ENCODE measurements around the gene RASSF3. TPM values are rescaled to one million over a fixed set of nuclear protein-coding genes. Genes with fewer than 3 reads are reported as not detected.

RASSF3 gene, protein sequence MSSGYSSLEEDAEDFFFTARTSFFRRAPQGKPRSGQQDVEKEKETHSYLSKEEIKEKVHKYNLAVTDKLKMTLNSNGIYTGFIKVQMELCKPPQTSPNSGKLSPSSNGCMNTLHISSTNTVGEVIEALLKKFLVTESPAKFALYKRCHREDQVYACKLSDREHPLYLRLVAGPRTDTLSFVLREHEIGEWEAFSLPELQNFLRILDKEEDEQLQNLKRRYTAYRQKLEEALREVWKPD
- total RNA-seq: 10 to 100 TPM; 81.3 to 83.7 TPM

DNA sequence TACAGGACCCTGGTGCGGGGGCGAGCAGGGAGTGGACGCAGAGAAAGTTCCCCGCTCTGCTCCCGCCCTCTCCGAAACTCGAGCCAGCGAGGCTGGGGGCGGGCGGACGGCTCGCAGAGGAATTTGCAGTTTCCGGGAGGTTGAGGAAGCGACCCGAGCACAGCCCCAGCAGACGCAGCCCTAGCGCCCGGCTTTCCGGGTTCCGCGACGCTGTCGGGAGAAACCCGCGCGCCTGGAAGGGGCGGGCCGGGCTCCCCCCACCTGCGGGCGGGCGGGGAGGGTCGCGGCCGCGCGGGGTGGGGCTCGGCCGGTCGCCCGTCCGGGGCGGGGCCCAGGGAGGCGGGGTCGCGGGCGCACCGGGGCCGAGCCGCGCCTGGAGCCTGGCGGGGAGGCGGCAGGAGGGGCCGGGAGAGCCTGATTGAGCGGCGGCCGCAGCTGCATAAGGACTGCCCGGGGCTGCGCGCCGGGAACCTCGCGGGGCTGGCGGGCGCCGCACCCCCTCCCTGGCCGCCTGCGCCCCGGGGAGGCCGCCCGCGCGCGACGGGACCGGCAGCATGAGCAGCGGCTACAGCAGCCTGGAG lies at the start of gene RASSF3:
Gene RASSF3, plus strand, starts transcription at position 417 of the 581 bp plus-strand sequence. Its CDS starts 138 bp downstream, at position 555.
- Mint-ChIP-seq H3K27me3 (no peaks in the 10 kb centered on the region), H3K36me3 (ENCODE audit: low read depth) (peaks cover 34% of the 10 kb centered on the region), H3K9me3 (no peaks in the 10 kb centered on the region), H3K27ac (peak within 1 kb of the TSS; percentile 99), H3K4me1 (peaks cover 40% of the 10 kb centered on the region), H3K4me3 (peak within 1 kb of the TSS; percentile 95)
- DNase-seq: peak; percentile 84
- POLR2A ChIA-PET: interaction anchor here (1.1 to 8.2 kb wide), 23 partner anchors 10 to 156 kb away, joined by 3 to 136 read pairs (median 7); no protein-coding TSS in a partner anchor
- CTCF ChIA-PET: interaction anchor here (0.6 to 5.1 kb wide), 13 partner anchors 51 to 88 kb away, joined by 3 to 39 read pairs (median 9); no protein-coding TSS in a partner anchor

DNA sequence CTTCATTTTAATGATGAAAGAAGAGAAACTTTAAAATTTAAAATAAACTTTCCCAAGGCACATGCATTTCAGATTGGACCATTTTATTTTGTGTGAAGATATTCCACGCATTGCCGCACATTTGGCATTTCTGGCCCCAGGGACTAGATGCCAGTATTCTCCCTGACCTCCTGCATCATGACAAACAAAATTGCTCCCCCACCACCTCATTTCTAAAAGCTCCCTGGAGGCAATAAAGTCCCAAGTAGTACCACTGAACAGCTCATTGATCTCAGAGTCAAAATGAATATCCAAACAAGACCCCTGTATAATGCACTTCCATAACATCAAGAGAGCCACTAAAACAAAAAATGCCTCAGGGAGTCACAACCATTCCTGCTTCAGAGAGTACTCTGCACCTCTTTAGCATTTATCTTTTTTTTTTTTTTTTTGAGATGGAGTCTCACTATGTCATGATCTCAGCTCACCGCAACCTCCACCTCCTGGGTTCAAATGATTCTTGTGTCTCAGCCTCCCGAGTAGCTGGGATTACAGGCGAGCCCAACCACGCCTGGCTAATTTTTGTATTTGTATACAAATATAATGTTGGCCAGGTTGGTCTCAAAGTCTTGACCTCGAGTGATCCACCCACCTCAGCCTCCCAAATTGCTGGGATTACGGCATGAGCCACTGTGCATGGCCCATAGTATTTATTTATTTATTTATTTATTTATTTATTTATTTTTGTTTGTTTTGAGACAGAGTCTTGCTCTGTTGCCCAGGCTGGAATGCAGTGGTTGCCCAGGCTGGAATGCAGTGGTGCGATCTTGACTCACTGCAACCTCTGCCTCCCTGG lies 48.8 kb upstream of the RASSF3 start:
- H3K27ac Mint-ChIP-seq: no peak overlapping the region
- no peaks in the 10 kb centered on the region for H3K27me3 Mint-ChIP-seq
- no peak overlapping the region for H3K4me3 Mint-ChIP-seq
- no peak for DNase-seq
- peaks cover 1% of the 10 kb centered on the region for H3K4me1 Mint-ChIP-seq
- H3K9me3 Mint-ChIP-seq: no peaks in the 10 kb centered on the region
- ChIA-PET CTCF (interaction anchor here (1.8 to 1.9 kb wide), 2 partner anchors 12 to 137 kb away, joined by 6 to 8 read pairs; no protein-coding TSS in a partner anchor), POLR2A (no interaction called here)
- no peaks in the 10 kb centered on the region for H3K36me3 Mint-ChIP-seq (ENCODE audit: low read depth)

DNA sequence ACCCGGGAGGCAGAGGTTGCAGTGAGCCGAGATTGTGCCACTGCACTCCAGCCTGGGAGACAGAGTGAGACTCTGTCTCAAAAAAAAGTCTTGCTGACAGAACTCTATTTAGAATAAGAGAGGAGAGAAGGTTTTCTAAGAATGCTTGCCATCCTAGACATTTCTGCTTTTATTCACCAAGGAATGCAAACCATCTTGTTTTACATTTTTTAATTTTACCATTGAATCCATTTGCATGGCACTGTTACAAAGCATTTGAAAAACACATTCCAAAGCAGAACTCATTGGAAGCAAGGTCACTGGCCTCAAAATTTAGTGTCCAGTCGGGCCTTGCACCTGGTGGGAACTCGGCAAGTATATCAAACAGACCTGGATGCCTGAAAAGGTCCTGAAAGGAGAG lies 44.2 kb upstream of the RASSF3 start:
- POLR2A ChIA-PET: no interaction called here
- no peak overlapping the region for H3K27ac Mint-ChIP-seq
- H3K4me3 Mint-ChIP-seq: no peak overlapping the region
- CTCF ChIA-PET: interaction anchor here (1.1 kb wide), 1 partner anchor 17 kb away, joined by 3 read pairs; no protein-coding TSS in a partner anchor
- no peaks in the 10 kb centered on the region for H3K9me3 Mint-ChIP-seq
- no peak for DNase-seq
- peaks cover 7% of the 10 kb centered on the region for H3K4me1 Mint-ChIP-seq
- H3K27me3 Mint-ChIP-seq: no peaks in the 10 kb centered on the region
- no peaks in the 10 kb centered on the region for H3K36me3 Mint-ChIP-seq (ENCODE audit: low read depth)

DNA sequence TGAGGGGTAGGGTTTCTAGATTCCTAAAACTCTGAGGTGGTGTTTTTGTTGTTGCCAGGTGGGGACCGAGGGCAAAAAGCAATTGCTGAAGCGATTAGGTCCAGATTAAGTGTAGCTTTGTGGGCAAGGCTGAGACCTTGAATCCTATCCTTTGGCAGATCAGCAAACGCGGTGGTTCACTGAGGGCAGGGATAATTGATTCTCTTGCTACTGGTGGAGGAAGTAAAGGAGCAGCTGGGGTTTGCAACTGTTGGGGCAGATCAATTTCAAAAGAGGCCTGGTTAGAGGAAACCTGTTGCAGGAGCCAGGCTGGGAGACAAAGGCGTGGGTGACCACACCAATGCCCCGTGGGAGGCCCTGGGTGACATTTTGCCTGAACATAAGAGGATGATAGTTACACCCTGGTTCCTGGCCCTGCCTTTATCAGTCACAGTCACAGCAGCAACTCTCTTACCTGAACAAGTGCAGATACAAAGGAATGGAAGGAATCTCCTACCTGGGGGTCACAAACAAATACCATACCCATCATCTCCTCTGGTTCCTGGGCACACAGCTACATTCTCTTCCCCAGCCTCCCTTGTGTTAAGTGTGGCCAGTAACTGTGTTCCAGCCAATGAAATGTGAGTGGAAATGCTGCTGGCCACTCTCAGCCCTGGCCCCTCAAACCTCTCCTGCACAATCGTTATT lies 43.3 kb upstream of the RASSF3 start:
- ChIA-PET CTCF (interaction anchor here (1.2 kb wide), 1 partner anchor 130 kb away, joined by 3 read pairs; no protein-coding TSS in a partner anchor), POLR2A (interaction anchor here (0.5 kb wide), 1 partner anchor 13 kb away, joined by 3 read pairs; no protein-coding TSS in a partner anchor)
- Mint-ChIP-seq H3K27me3 (no peaks in the 10 kb centered on the region), H3K36me3 (ENCODE audit: low read depth) (no peaks in the 10 kb centered on the region), H3K27ac (no peak overlapping the region), H3K4me3 (no peak overlapping the region), H3K4me1 (peaks cover 12% of the 10 kb centered on the region), H3K9me3 (peaks cover 2% of the 10 kb centered on the region)
- DNase-seq: no peak

DNA sequence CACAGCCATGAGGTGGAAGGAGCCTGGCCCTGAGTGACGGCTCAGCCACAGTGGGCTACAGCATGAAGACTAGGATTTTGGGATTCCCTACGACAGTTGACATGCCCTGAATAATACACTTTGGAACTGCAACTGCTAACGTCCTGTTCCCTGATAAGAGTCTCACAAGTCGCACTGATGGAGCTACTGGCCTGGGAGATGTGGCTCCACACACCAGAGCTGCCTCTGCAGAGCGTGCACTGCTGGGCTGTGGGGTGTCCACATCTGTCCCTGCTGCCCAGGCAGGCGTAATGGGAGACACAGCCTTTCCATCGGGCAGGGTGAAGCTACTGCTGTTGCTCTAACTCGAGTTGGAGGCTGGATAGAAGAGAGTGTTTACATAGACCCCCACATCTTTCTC lies 42.7 kb upstream of the RASSF3 start:
- Mint-ChIP-seq H3K9me3 (peaks cover 2% of the 10 kb centered on the region), H3K36me3 (ENCODE audit: low read depth) (no peaks in the 10 kb centered on the region), H3K27ac (no peak overlapping the region), H3K27me3 (no peaks in the 10 kb centered on the region), H3K4me3 (no peak overlapping the region), H3K4me1 (peaks cover 12% of the 10 kb centered on the region)
- ChIA-PET POLR2A (no interaction called here), CTCF (interaction anchor here (1.2 kb wide), 1 partner anchor 129 kb away, joined by 3 read pairs; no protein-coding TSS in a partner anchor)
- DNase-seq: no peak

DNA sequence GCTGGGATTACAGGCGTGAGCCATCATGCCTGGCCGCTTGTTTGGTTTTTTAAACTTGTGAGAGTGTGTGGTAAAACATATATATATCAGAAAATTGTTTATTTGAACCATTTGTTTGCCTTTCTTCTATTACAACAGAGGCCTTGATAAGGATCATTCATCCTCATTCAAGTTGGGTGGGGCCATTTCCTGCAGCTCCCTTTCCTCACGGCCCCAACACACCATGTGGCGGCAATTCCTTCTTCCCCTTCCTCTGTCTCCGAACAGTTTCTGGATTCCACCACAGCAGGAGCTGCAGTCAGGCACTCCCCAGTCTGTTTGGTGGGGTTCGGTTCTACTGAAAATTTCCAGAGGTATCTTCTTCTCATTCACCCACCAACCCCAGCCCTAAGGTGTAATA lies 42.0 kb upstream of the RASSF3 start:
- peaks cover 2% of the 10 kb centered on the region for H3K9me3 Mint-ChIP-seq
- H3K4me3 Mint-ChIP-seq: no peak overlapping the region
- H3K27ac Mint-ChIP-seq: no peak overlapping the region
- no peak for DNase-seq
- H3K27me3 Mint-ChIP-seq: no peaks in the 10 kb centered on the region
- CTCF ChIA-PET: interaction anchor here (0.7 to 1.2 kb wide), 2 partner anchors 130 to 228 kb away, joined by 3 read pairs; no protein-coding TSS in a partner anchor
- H3K36me3 Mint-ChIP-seq (ENCODE audit: low read depth): no peaks in the 10 kb centered on the region
- POLR2A ChIA-PET: no interaction called here
- peaks cover 12% of the 10 kb centered on the region for H3K4me1 Mint-ChIP-seq

DNA sequence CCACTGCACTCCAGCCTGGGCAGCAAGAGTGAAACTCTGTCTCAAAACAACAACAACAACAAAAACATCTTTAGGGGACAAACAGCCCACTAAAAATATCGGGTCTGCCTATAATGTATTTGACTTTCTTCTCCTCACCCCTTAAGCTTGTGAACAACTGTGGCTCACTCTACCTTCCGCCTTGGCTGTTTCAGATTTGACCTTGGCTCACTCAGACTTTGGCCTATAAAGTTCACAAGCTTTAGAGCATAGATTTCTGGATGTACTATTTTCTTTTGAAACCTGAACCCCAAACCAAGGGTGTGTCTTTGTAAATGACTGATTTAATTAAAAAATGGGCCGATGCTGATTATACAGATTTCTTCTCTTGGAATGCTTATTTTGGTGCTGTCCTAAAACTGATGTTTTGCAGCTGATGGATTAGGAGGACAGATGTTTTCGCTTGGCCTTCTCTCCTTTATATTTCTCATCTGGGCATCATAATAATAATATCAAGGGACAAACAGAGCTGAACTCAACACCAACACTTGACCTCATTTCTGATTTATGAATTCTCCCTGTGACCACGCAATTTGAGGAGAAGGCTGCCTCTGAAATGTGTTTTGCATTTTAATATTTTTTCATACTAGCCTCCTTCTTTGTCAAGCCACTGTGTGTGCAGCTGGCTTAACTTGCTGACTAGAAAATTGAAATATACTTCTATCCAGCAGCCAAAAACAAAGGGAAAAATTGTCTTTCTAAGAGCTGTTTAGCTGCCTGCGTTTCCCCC lies 40.2 kb upstream of the RASSF3 start:
- no peak overlapping the region for H3K27ac Mint-ChIP-seq
- ChIA-PET POLR2A (interaction anchor here (0.9 to 1.1 kb wide), 3 partner anchors 19 to 124 kb away, joined by 3 read pairs; no protein-coding TSS in a partner anchor), CTCF (interaction anchor here (0.7 kb wide), 1 partner anchor 124 kb away, joined by 3 read pairs; no protein-coding TSS in a partner anchor)
- peaks cover 6% of the 10 kb centered on the region for H3K9me3 Mint-ChIP-seq
- DNase-seq: no peak
- peaks cover 12% of the 10 kb centered on the region for H3K4me1 Mint-ChIP-seq
- H3K27me3 Mint-ChIP-seq: no peaks in the 10 kb centered on the region
- H3K36me3 Mint-ChIP-seq (ENCODE audit: low read depth): peaks cover 3% of the 10 kb centered on the region
- no peak overlapping the region for H3K4me3 Mint-ChIP-seq

DNA sequence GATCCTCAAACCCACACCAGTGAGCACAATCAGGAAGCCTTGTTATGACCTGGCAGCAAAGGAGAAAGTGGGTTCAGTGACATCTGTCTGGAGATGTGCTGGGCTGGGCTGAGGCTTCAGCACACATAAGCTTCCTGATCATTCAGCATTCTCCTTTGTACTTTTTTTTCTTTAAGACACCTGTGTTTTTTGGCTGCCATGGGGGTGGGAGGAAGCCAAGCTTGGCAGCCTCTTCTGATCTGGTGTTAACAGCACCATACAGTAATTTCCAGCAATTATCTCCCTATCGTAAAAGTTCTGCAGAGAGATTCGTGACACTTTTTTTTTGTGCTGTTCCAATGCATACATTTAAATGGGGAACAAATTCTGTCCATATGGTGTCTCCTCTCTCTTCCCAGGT lies 38.9 kb upstream of the RASSF3 start:
- DNase-seq: no peak
- no peaks in the 10 kb centered on the region for H3K27me3 Mint-ChIP-seq
- H3K9me3 Mint-ChIP-seq: peaks cover 8% of the 10 kb centered on the region
- no peak overlapping the region for H3K27ac Mint-ChIP-seq
- CTCF ChIA-PET: interaction anchor here (0.9 kb wide), 1 partner anchor 16 kb away, joined by 5 read pairs; no protein-coding TSS in a partner anchor
- POLR2A ChIA-PET: interaction anchor here (0.5 to 1.0 kb wide), 2 partner anchors 107 to 154 kb away, joined by 3 to 4 read pairs; no protein-coding TSS in a partner anchor
- peaks cover 12% of the 10 kb centered on the region for H3K4me1 Mint-ChIP-seq
- H3K36me3 Mint-ChIP-seq (ENCODE audit: low read depth): peaks cover 3% of the 10 kb centered on the region
- no peak overlapping the region for H3K4me3 Mint-ChIP-seq

DNA sequence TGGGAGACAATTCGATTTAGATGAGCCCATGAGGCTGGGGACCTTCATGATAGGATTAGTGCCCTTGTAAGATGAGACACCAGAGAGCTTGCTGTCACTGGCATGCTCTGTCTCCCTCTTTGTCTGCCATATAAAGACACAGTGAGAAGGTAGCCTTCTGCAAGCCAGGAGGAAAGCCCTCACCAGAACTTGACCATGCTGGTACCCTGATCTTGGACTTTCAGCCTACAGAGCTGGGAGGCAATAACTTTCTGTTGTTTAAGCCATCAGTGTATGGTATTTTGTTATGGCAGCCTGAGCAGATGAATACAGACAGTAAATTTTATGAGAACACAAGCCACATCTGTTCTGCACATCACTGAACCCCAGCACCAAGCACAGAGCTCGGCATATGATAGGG lies 38.1 kb upstream of the RASSF3 start:
- Mint-ChIP-seq H3K27ac (no peak overlapping the region), H3K27me3 (no peaks in the 10 kb centered on the region), H3K4me3 (no peak overlapping the region), H3K36me3 (ENCODE audit: low read depth) (peaks cover 3% of the 10 kb centered on the region), H3K9me3 (peaks cover 8% of the 10 kb centered on the region), H3K4me1 (peaks cover 12% of the 10 kb centered on the region)
- POLR2A ChIA-PET: no interaction called here
- DNase-seq: no peak
- CTCF ChIA-PET: interaction anchor here (0.9 kb wide), 1 partner anchor 15 kb away, joined by 5 read pairs; no protein-coding TSS in a partner anchor

DNA sequence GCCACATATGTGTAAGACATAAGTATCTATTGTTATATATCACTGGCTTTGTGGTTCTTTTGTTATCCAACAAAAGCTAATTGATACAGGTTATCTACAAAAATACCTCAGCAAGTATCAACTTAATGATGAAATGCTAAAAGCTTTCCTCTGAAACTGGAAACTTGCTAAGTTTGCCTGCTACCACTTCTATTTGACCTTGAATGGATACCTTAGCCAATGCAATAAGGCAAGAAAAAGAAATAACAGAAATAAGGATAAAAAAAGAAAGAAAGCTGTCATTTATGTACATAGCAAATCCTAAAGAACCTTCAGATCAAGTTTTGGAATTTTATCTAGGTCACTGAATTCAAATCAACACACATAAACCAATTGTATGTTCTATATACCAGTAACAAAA lies 35.5 kb upstream of the RASSF3 start:
- Mint-ChIP-seq H3K27me3 (no peaks in the 10 kb centered on the region), H3K27ac (no peak overlapping the region), H3K4me3 (no peak overlapping the region), H3K9me3 (peaks cover 8% of the 10 kb centered on the region), H3K36me3 (ENCODE audit: low read depth) (peaks cover 3% of the 10 kb centered on the region), H3K4me1 (peaks cover 7% of the 10 kb centered on the region)
- ChIA-PET CTCF (interaction anchor here (0.6 to 1.3 kb wide), 3 partner anchors 11 to 210 kb away, joined by 3 to 5 read pairs (median 4); no protein-coding TSS in a partner anchor), POLR2A (no interaction called here)
- DNase-seq: no peak

DNA sequence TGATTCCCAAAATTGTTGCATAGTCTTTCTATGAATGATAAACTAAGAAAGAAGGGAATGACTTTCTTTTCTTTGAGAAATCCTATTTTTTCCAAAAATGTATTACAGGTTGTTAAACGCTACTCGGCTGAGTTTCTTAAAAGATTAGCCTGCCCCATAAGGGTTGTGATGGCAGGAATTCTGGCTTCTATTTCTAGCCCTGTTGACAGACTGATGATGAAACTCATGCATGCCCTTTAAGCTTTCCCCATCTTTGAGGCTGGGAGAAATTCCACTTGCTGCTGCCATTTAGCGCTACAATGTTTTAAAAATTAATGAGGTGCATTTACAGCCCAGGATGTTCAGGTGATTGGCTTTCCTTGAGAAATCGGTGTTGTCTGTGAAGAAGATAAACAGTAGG lies 33.2 kb upstream of the RASSF3 start:
- CTCF ChIA-PET: no interaction called here
- Mint-ChIP-seq H3K27me3 (no peaks in the 10 kb centered on the region), H3K4me3 (no peak overlapping the region), H3K4me1 (no peaks in the 10 kb centered on the region), H3K36me3 (ENCODE audit: low read depth) (peaks cover 3% of the 10 kb centered on the region), H3K27ac (no peak overlapping the region), H3K9me3 (peaks cover 6% of the 10 kb centered on the region)
- no peak for DNase-seq
- POLR2A ChIA-PET: no interaction called here

DNA sequence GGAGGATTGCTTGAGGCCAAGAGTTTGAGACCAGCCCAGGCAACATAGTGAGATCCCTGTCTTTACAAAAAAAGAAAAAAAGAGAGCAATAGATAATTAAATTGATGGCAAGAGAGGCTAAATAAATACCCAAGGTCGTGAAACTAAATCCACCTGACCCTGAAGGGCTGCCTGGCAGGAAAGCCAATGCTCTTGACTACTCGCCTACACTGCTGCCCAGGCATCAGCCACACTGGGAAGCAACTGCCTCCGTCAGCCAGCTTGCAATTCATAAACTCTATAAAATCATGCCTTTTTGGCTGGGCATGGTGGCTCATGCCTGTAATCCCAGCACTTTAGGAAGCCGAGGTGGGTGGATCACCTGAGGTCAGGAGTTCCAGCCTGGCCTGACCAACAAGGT lies 31.7 kb upstream of the RASSF3 start:
- ChIA-PET POLR2A (no interaction called here), CTCF (interaction anchor here (0.7 kb wide), 1 partner anchor 22 kb away, joined by 4 read pairs; no protein-coding TSS in a partner anchor)
- H3K27ac Mint-ChIP-seq: no peak overlapping the region

More for the DNA sequence above, 31.7 kb upstream of the RASSF3 start:
- Mint-ChIP-seq H3K9me3 (peaks cover 6% of the 10 kb centered on the region), H3K4me1 (peaks cover 7% of the 10 kb centered on the region), H3K4me3 (no peak overlapping the region), H3K36me3 (ENCODE audit: low read depth) (peaks cover 3% of the 10 kb centered on the region), H3K27me3 (no peaks in the 10 kb centered on the region)
- no peak for DNase-seq

Data from activated CD4-positive, alpha-beta memory T cell treated with anti-CD3 and anti-CD28 coated beads, Interleukin-2, amount 10 ng/mL, durations not matched to agents 7 days and 5 days (primary cell).